Activated CD4-positive, alpha-beta T cell treated with anti-CD3 and anti-CD28 coated beads, Interleukin-2, amount 50 U/mL, for 48 hours (primary cell): ENCODE results near the gene CADPS2.

Experiments
- DNase-seq, 2 experiments: peaks; one replicate each; pipeline ENCODE4 v3.0.0-alpha.2; 2020

The CADPS2 gene

DNA sequence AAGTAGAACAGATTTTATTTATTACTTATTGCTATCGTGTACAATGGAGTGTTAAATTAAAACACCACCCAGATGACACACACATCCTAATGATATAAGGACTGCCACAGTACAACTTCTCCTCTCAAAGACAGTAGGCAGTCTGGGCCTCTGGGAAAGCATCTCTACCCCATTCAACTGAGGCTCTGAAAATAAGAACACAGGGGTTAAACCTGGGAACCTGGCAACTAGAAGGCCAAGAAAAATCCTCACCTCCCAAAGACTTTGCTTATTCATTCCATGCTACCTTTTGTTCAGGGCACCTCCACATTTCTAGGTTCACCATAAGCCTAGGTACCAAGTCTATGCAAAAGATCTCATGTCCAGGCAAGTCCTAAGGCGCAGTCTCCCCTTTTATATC, 456.3 kb downstream of the CADPS2 start:
- DNase-seq = no peak

DNA sequence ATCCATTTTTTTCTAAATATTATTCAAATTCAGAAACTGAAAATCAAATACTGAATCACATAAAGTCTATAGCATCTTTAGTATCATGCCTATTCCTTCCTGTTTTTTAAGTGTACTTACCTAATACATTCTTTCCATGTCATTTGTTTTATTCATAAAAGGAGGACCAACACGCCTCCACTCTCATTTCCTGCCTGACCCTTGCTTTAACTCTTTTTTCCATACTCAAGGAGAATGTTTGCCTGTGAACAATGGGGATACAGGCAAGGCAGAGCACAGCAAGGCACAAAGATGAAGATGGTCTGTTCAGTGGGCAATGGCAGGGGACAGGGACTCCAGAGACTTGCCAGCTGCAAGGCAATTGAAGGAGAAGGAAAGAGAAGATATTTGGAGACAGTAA, 460.5 kb downstream of the CADPS2 start:
- DNase-seq = no peak

DNA sequence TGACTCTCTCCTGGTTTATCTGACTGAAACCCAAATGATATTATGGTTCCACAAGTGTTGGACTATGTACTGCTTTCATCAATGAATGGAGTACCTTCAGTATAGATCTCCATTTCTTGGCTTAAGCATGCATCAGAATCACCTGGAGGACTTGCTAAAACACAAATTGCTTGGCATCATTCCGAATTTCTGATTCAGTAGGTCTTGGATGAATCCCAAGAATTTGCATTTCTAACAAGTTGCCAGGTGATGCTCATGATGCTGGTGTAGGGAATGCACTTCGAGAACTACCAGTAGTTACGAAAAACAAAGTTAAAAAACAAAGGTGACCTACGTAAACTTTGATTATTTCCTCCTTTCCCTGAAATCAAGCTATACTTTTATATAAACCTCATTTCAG, 462.7 kb downstream of the CADPS2 start:
- no peak for DNase-seq

DNA sequence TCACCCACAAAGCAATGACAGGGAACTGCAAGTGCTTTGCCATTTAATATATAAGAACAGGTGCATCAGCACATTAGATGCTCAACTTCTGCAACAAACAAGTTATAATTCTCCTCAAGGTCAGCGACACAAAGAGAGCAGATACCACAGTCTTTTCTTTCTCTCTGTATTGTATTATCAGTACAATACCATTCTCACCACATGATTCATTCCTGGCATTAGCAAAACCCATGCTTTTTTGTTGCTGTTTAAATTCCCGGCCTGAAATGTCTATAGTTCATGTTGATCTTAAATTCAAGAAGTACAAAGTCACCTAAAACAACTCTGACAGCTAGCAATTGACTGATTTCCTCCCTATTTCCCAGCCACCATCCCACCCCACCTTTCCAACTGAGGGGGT, 469.9 kb downstream of the CADPS2 start:
- no peak for DNase-seq

DNA sequence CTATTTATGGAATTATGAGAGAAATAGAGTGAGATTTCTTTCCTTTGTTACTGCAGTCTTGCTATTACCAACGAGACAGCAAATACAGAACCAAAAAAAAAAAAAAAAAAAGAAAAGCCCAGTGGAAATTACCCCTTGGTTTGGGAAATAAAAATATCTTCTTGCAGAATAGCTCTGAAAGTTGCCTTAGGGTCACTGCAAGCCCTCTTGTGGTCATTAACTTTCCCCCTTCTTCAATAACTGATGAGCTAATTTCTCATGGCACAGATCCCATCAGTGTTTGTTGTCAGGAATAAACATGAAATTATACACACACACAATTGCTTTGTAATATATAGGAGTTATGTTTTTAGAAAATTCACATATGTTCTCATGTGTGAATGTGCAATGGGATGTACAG, 470.8 kb downstream of the CADPS2 start:
- DNase-seq = no peak

DNA sequence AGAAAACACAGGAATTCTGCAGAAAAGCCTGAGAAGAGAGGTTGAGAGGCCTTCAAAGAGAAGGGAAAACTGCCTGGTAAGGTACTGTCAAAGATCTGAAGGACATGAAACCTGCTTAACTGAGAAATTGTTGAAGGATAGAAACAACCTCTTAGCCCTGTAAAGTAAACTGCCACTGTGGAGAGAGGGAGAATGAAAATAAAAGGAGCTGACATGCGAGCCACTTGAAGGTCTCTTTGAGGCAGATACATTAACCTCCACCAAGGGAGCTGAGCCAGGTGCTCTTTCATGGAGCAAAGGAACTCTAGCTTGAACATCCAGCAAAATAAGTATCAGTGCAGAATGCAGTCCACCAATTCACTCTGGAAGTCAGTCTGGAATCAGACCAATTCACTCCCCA, 472.9 kb downstream of the CADPS2 start:
- DNase-seq = no peak

DNA sequence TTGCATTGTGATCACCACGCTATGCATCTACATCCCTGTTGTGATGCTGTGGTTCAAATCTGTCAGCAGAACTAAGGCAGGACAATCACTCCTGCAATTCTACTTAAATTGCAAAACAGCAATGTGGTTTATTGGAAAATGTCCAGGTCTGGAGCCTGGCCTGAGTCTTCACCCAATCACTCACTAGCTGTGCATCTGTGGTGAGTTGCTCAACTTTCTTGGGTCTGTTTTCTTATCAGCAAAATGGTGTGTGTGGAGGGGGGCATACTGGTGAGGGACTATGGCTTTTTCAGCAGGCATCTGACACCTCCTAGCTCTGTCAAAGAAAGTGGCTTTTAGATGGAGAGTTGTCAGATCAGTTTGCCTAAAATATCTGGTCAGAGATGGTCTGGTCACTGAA, 473.4 kb downstream of the CADPS2 start:
- DNase-seq = no peak

DNA sequence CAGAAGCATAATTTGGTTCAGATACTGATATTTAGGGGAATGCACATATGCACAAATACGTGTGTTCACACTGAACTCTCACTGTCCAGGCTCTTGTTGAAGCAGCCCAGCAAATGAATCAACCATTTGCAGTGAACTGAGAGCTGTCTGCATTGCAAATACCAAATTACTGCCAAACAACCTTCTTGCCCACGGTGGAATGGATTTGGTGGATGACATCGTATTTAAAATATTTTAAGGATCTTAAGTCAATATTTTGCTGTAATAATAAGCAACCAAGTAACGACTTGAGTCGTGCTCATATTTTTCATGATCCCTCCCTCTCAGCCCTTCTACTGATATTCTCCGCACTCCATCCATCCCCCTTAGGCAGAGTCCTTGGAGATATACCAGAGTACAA, 473.8 kb downstream of the CADPS2 start:
- DNase-seq = no peak

DNA sequence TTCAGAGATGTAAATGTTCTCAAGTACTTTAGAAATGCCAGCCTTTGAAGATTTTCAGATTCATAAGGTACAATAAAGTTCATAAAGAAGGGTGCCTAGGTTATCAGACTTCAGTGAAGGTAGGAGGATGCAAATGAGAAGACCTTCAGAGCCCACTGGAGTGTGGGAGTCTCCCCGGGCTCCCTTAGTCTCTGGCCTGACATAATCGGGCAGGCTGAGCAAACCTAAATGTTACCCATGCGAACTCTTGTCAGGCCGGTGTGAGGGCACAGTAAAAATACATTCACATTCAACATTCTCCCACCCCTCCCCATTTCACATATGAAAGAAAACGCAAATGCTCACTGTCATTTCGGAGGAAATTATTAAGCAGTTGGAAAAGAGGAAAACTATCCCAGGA, 479.1 kb downstream of the CADPS2 start:
- DNase-seq = no peak

DNA sequence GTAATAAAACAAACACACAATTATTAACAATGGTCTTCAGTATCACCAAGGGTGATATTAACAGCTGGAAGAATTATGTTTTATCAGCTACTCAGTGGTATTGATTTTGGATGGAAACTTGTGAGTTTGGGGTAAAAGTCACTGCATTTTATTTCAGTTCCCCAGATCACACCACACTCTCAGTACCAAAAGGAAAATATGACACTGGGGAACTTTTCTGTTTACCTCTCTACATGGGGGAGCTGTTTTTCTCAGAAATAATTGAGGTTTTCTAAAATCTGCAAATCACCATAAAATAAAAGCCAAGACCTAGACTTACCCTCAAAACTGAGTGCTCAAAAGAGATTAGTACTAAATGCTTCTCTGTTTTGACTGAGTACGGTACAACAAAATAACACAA, 483.1 kb downstream of the CADPS2 start:
- DNase-seq = no peak

DNA sequence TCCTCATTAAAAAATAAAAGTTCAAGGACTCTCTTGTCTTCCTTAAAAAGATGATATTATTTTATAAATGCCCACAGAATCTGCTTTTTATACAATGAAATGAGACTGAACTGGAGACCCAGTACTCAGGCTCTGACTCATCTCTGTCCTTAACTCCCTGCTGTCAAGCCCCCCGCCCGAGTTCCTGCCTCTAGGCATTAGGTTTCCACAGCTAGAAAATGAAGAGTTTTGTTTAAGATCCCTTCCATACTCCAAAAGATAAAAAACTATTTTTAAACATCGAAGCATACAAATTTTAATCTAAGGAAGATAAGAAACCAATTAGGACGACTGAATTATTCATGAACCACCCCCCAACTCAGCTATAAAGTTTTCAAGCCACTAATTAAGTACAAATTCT, 484.0 kb downstream of the CADPS2 start:
- no peak for DNase-seq

DNA sequence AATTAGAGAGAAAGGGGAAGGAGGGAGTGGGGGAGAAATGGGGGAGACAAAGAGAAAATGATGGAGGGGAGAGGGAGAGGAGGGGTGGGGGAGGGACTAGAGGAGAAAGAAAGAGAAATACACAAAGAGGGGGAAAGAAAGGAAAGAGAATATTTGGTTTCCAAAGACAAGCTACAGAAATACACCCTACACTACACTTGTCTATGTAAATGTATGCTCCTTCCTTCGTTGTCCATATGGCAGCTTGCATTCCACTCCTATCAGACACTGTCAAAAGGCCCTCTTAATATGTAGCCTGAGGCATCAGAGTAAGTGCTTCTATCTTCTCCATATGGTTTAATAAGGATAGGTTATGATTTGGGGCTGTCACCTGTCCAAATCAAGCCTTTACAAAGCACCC, 488.9 kb downstream of the CADPS2 start:
- no peak for DNase-seq

DNA sequence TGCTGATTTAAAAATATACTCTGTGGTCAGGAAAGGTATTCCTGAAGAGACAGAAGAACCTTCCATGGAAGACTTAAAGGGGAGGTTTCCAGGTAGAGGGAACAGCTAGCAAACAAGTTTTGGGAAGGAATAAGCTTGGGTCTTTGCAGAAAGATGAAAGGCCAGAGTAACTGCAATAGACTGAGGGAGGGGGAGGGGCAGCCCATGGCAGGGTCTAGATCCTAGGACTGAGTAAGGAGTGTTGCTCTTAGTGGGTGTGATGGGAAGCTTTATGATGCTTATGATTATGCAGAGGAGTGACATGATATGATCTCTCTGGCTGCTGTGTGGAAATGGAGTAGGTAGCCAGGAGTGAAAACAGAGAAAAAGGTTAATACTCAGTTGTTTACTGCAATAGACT, 491.7 kb downstream of the CADPS2 start:
- no peak for DNase-seq

DNA sequence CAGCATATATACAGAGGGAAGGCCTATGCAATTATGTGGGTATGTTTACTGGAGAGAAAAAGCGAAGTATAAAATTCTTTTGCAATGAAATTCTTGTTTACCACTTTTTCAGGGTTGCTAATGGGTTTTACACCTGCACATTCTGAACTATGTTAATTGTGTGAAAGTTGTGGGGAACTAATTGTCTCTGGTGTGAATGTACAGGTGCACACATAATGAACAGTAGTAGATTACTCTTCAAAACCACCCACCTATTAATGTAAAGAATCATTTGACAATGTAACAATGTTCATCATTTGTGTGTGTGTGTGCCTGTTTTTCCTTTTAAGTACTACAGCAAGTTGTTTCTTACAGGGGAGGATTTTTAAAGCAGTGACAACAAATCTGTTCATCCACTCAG, 501.7 kb downstream of the CADPS2 start:
- DNase-seq = no peak

DNA sequence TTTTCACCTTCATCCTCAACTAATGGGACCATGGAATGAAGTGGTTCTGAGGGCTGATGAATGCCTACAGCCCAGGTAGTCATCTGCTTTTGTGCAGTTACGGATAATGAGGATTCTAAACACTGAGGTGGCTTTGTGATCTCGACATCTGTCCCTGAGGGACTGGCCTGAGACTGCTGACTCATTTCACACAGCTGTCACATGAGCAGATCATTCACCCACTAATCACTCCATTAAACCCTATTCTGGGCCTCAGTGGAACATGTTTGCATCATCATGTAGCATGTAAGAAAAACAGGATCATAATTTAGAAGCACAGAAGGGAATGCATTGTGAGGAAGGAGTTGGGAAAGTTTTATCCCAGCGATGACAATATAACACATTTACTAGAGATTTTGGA, 502.3 kb downstream of the CADPS2 start:
- DNase-seq = no peak

DNA sequence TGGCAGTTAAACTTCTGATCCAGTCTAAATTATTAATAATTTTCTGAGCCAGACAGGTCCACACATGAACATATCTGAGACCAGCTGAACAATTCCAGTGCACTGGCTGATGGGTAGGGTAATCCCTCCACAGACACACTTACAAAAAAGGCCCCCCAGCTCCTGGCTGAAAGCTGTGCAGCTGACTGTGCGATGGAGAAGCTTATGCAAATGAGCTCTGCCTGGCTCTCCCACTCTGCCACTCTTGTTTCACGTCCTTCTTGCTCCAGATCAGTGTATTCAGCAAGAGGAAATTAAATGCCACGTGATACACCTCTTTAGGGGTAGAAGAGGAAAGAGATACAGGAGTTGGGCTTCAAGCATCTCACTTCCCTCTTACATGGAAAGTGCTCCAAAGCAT, 505.3 kb downstream of the CADPS2 start:
- DNase-seq = no peak

DNA sequence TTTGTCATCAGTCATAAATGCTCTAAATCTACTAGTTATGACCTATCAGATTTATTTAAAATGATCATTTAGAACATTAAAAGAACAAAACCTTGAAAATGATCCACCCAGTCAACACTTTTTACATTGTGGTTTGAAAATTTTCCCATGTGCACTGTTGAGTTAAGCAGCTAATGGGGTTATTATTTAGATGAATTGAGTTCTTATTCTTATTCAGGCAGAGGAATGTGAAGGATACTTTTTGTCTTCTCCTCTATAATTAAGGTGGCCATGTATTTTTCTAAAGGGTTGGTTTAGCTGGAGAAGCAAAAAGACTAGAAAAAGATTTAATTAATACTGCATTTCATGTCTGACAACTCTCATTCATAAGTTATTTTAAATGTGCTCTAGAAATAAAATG, 506.8 kb downstream of the CADPS2 start:
- no peak for DNase-seq

DNA sequence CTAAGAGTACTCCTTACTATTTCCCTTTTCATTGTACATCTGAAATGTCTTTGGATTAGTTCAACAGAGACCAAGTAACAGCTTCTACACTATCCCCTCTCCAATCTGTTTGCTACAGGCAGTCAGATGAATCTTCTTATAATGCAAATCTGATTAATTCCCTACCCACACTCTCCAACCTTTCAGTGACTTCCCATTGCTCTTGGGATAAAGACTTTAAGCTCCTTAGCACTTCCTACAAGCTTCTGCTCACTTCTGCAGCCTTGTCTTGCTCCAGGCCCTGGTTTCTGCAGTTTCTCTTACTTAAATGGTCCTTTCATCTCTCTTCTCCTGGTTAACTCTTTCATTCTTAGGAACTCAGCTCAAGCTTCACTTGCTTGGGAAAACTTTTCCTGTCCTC, 516.5 kb downstream of the CADPS2 start:
- no peak for DNase-seq

DNA sequence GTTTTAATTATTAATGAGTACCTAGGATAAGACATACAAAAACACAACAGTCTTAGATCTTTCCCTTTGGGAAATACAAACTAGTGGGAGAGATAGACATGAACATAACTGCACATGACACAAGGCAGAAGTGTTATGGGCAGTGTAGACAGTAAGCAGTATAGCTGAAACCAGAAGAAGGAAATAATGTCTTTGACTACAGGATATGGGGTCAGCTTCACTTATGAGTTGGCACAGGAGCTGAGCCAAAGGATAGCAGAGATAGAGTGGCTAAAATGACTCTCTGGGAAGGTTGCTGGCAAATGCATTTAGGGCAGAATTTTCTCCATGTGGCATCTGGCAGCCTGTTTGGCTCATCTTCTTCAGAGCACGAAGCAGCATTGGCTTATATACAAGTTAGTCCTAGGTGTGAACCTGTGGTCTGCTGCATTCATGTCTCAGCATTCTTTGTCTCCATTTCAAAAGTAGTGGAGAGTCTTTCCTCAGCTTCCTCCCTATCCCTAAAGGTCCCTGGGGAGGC, 521.4 kb downstream of the CADPS2 start:
- no peak for DNase-seq

DNA sequence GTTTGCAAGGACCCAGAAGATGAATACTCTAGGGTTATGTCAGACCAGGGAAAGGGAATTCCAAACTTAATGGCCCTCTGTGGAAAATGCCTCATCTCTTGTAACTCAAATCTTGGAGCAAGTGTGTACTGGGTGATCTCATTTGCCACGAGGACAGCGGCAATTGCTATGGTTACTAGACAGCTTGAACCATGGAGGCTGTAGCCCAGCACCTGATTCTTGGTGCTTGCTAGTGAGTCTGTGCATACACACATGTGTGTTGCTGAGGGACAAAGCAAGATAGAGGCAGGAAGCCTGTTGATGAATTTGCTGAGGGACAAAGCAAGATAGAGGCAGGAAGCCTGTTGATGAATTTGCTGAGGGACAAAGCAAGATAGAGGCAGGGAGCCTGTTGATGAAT, 523.1 kb downstream of the CADPS2 start:
- DNase-seq = no peak

DNA sequence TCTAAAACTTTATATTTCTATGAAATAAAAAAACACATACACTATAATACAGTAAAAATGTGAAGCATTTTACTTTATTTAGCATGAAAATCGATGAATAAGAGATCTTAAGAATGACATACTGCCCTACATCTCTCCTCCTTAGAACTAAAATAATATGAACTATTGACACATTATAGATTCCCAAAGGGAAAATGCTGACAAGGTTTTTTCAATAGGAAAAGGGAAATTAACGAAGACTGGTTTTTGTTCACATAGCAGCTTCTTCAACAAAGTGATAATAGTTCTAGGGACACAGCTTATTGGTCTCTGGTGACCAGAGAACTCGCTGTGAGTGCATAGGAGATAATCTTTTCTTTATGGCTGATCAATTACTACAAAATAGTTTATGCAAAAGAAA, 523.8 kb downstream of the CADPS2 start:
- DNase-seq = no peak

DNA sequence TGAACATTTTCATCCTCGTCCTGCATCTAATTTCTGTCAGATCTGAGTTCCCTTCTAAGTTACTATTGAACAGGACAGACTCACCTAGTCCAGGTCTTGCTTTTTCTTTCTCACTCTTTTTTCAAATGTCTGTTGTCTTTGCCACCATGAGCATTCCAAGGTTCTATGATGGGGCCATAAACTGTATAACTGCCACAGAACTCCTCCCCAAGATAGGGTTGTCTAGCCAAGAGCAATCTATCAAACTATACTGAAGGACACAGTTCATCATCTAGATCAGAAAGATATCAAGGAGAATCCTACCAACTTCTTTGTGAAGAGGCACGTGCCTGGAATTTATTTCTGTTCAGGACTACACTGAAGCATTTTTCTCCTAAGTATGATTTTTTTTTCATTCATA, 531.6 kb downstream of the CADPS2 start:
- no peak for DNase-seq

DNA sequence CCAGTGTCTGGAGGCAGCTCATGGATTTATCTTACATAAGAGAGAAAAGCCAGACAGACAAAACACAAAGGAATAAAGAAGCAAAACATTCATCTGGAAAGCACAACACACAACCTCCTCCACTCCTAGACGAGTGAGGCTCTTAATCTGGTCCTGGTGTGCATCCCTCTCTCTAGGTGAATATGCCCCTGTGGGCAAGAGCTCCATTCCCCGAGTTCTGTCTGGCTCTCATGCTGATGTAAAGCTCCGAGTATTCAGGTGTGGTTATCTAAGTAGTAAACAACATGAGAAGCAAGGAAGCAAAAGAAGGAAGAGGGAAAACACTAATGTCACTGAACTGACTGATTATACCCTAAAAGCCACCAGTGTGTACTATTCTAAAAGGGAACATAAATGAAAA, 533.8 kb downstream of the CADPS2 start:
- DNase-seq = no peak

DNA sequence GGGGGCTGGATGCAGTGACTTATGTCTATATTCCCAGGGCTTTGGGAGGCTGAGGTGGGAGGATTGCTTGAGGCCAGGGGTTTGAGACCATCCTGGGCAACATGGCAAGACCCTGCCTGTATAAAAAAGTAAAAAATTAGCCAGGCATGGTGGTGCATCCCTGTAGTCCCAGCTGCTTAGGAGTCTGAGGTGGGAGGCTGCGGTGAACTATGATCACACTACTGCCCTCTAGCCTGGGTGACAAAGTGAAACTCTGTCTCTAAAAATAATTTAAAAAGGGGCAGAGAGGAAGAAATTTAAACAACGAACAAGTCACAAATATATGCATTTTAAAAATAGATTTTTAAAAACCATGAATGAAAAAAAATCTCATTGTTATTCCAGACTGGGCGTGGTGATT, 535.6 kb downstream of the CADPS2 start:
- no peak for DNase-seq

DNA sequence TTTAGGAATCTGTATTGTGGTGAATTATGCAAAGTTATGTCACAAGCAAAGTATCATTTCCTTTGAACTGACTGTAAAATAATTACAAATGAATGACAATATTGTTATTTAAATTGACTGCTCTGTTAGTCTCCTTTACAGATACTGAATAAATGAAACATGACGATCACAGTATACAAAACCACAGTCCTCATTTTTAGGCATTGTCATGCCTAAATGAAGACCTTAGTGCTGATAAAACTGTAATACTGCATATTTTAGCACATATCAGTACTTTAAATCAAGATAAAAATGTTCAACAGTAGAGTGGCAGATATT, 542.0 kb downstream of the CADPS2 start:
- DNase-seq = no peak

DNA sequence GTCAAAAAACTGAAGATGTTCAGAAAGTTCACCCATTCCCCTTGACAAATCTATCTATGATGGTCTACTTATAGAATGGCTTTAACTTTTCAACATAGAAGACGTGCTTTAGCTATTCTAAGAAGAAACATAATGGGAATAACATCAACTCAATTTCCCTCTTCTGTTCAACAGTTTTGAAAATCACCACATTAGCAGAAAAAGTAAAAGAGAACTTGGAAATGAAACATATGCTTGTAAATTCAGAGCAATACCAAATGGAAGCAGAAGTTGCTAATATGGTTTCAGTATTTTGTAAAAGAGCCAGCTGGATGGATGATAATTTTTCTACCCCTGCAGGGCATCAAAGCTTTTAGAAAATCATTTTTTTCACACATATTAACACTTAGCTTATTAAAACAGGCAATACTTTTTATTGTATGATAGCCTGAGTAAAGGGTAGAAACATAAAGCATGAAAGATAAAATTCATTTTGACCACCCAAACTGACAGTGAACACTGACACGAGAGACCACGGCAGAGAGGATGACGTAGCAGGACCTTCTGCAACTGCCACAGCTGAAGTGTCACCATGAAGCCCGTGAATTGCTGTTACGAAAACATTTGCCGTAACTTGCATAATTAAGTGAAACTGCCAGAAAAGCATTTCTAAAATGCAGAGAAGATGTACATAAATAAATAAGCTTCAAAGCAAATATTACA, 542.5 kb downstream of the CADPS2 start:
- no peak for DNase-seq
